Upper lobe of left lung (tissue), 4 donors: ENCODE data around the gene POP7.

ENCODE experiments used
- POLR2A ChIP-seq, 4 donors: fragments of 450-650 bp; IDR thresholded peaks; one replicate each; pipeline ENCODE4 v1.5.1; 2016 to 2017; ENCODE audit warnings: antibody characterized with exemption in 4 of 4, mild to moderate bottlenecking in 2 of 4
- TF ChIP-seq, protein P1 (sequence below), 6 experiments: fragments of 450-650 bp in 4 of 6; fragments of 200-600 bp in 2 of 6; sonication (generic) in 2 of 6; IDR thresholded peaks; one replicate each; pipeline ENCODE4 v1.5.1; 2016 to 2019; ENCODE audit warnings: antibody characterized with exemption in 6 of 6

GRCh38 chr7:100681491-100682227 lies 24.3 kb upstream of the POP7 start:
- no peak for TF ChIP-seq POLR2A (IDR thresholded peaks at IDR 0.05)
- TF ChIP-seq, protein P1, sequence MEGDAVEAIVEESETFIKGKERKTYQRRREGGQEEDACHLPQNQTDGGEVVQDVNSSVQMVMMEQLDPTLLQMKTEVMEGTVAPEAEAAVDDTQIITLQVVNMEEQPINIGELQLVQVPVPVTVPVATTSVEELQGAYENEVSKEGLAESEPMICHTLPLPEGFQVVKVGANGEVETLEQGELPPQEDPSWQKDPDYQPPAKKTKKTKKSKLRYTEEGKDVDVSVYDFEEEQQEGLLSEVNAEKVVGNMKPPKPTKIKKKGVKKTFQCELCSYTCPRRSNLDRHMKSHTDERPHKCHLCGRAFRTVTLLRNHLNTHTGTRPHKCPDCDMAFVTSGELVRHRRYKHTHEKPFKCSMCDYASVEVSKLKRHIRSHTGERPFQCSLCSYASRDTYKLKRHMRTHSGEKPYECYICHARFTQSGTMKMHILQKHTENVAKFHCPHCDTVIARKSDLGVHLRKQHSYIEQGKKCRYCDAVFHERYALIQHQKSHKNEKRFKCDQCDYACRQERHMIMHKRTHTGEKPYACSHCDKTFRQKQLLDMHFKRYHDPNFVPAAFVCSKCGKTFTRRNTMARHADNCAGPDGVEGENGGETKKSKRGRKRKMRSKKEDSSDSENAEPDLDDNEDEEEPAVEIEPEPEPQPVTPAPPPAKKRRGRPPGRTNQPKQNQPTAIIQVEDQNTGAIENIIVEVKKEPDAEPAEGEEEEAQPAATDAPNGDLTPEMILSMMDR (IDR thresholded peaks at IDR 0.05): no peak
